T-helper 9 cell (primary cell): ENCODE measurements around the gene MED6.

Experiments
- DNase-seq: peaks from one replicate; pipeline ENCODE4 v3.0.0-alpha.2; 2020
- total RNA-seq, 2 donors: gene quantifications; one replicate each; lab custom pipeline; 2026; lab: John Stamatoyannopoulos, UW

Gene MED6, protein sequence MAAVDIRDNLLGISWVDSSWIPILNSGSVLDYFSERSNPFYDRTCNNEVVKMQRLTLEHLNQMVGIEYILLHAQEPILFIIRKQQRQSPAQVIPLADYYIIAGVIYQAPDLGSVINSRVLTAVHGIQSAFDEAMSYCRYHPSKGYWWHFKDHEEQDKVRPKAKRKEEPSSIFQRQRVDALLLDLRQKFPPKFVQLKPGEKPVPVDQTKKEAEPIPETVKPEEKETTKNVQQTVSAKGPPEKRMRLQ
- total RNA-seq = 34.0 to 34.3 reads per million in 2 donors

DNA sequence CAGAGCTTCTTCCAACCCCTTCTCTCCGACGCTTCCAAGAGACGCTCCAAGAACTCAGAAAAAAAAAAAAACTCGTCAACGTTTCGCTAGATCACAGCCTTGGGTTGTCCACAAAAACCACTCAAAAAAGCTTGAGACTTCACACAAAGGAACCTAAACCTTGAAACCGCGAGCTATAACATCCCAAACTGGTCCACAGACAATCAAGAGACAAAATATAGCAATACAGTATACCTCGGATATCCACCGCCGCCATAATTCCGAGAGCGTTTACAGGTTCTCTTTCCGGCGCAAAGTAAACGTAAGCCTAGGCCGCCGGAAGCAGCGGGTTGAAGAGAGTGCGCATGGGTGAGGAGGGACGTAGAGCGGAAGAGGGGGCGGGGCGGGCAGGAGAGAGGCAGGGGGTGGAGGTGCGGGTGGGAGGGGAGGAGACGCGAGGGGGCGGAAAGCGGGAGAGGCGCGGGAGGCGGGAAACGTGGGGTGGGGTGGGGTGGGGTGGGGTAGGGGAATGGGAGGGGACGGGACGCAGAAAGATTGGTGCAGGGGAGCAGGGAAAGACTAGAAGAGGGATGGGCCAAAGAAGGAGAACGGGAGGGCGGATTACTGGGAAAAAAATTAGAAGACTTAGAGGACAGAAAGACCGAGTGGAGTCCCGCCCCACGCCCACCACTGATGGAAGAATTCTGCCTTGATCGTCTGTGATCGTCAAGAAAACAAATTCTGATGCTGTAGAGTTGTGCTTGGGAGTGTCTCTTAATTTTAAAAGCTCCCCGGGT is at the start of gene MED6:
Gene MED6 (minus strand): TSS at position 274 of the 776 bp plus-strand sequence. CDS start 18 bp downstream, at position 256.
- peak; percentile 92 for DNase-seq

DNA sequence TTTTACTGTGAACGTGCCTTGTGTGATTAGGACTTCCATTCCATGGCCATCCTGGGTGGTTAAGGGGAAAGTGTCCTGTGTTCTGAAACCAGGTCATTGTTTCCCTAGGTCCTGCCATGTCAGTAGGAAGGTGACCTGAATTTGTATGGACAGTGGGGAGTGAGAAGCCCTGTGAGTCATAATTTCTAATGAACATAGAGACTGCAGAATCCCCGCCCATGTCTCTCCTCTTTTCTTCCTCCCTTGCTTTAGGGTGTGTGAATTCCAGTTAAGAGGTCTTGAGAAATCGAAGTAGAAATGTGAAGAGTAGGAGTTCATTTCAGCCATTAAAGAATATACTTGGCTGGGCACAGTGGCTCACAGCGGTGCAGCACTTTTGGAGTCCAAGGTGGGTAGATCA is 49.3 kb upstream of the MED6 start:
- DNase-seq = no peak

DNA sequence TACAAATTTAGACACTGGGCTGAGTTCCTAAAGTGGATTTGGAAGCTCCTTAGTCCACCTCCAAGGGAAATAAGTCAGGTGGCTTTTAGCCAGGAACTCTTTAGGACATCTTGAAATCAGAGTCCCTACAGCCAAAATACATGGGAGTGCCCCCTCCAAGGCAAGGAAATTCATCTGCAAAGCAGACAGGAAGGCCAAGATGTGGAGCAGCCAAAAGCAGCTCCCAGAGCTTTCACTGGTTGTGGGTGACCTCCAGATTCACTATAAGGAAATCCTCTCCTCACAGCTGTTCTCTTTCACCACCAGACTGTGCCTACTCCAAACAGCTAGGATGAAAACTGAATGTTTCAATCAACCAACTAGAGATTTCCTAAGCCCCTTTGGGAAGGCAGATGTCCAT is 47.9 kb upstream of the MED6 start:
- DNase-seq = no peak

DNA sequence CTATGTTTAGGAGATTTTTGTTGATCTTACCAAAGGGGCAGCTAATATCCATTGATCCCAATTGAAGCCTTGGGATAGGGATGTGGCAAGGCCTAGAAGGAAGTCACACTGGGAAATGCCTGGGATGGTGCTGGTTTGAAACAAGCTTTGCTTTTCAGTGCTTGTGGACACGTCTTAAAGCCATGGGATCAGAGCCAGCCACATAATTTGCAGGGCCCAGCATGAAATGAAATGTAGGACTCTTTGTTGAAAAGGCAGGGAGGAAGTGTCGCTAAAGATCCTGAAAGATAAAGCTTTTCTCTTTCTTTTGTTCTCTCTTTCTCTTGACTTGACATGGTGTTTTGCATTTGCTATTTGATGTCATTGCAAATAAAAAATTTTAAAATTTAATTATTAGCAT is 46.2 kb upstream of the MED6 start:
- DNase-seq = no peak

DNA sequence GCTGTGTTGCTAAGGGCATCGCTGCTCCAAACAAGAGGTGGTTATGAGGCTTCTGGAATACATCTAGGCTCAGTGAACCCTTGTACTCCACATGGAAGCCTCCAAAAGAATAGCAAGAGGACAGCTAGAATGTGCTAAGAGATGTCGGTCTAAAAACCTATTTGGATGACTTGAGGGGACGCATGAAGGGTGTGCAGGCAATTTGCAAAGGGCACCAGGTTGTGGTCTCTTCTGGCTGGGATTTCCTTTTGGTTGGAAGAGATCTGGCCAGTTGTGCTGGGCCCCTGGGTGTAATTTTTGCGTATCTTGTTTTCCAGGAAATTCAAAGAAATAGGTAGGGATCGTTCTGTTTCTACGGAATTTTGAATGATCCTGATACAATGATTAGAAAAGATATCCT is 45.4 kb upstream of the MED6 start:
- DNase-seq = no peak

DNA sequence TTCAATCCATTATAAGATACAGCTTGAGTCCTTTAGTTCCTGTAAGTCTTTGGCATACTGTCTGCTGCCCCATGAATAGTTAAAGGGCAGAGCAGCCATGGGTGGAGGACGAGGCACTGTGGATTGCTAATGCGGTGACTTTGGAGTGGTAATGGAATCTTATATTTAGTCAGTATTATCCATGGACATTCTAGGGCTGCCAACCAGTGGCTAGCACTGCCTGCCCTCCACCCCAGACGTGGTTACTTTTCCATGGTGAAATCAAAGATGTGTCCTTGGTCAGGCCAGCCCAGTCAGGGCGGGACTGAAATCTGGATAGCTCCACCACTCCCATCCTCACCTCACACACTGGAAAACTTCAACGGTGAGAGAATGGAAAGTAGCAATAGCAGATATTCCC is 43.5 kb upstream of the MED6 start:
- DNase-seq = no peak

DNA sequence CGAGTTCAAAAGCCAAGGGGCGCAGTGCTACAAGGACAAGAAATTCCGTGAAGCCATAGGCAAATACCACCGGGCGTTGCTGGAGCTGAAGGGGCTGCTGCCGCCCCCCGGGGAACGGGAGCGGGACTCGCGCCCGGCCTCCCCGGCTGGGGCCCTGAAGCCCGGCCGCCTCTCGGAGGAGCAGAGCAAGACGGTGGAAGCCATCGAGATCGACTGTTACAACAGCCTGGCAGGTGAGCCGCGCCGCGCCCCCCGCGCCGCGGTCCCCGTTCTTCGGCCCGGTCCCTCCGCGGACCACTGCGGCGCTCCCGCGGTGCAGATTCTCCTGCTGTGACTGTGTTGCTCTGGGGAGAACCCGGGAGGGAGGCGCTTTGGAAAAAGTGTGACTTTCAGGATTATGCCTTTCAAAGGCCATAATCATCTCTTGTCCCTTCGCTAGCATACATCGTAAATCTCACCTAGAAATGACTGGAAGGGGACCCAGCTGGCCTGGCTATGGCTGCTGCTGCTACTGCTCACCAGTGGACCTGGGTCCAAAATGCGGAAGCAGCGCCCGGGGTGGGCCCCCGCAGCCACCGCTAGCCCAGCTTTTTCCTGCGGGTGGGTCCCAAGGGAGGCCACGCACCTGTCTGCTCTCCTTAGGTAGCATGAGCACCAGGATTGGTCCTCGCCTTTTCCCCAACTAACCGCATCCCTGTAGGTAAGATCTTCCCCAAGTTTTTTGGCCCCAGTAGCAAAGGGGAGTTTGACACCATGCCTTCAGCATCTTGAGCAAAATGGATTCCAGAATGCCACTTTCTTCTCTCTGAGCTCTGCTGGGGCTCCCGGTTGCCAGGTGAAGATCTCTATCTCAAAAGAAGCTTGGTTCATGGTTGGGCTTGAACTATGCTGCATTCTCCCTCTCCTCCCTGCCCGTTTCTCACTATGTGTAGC is 42.1 kb upstream of the MED6 start:
- DNase-seq = peak; percentile 12

DNA sequence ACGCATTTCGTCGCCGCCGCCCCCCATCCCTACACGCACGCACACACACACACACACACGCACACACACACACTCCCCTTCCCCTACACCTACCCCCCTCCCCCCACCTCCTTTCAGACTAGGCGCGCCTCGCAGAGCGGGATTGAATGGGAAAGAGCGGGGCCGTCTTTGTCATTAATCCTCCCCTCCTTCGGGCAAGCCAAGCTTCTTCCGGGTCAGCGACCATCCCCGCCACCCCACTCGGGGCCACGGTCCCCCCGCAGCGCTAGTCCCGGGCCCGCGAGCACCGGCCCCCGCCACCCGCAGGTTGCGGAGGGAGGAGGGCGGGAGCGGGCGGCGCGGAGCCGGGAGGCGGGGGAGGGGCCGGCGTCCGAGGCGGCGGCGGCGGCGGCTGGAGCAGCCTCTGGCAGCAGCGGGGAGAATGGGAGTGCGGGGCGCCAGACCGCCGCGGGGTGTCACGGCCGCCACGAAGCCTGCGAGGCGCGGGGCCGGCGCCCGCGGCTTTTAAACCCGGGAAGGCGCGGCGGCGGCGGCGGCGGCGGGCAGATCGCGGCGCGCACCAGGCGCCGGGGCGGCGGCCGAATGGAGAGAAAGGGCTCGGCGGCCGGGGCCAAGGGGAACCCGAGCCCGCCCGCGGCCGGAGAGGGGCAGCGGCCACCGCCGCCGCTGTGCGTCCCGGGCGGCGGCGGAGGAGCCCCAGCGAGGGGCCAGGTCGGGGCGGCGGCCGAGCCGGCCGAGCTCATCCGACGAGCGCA is 41.3 kb upstream of the MED6 start, which contains the start of gene TTC9:
Gene TTC9 (plus strand): TSS at position 369 of the 755 bp plus-strand sequence. CDS start 214 bp downstream, at position 583.
- DNase-seq = peak; percentile 43

DNA sequence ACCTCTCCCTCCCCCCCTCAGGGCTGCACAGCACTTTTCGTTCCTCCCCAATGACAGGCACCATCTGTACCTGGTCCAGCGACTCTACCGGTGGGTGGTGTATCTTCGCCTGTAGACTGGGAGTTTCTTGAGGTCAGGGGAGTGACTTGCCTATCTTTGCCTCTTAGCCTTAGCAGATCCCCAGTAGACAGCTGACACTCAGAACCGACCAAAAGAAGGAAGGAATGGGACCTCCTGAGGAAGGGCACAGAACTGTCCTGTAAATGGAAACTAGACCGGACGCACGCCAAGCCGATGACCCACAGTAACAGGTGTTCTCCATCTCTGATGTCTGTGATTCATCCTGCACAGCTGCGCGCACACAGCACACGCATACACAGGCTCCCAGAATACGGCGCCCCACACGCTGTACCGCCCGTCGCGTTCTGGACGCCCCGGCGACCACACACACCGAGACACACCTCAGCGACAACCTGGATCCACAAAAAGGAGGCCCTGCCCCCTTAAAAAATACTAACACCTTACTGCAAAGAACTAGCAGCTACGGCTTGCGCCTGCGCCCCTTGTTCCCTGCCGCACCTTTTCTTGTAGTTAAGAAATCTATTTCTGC is 40.6 kb upstream of the MED6 start:
- DNase-seq = peak; percentile 38

DNA sequence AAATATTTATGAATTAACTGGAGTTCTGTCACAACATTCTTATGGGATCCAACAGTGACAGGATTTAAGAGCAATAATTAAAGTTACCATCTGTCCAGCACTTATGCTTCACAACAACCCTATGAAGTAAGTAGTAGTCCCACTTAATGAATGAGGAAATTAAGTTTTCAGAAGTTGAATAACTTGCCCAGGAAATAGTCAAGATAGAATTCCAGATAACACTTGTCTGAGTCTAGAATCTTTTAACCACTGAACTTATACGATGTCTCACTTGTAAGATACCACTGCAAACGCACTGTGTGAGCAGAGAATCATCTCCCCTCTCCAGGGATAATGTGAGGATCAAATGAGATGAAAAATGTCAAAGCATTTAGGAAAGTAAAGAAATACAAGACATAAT is 38.0 kb upstream of the MED6 start:
- DNase-seq = no peak

DNA sequence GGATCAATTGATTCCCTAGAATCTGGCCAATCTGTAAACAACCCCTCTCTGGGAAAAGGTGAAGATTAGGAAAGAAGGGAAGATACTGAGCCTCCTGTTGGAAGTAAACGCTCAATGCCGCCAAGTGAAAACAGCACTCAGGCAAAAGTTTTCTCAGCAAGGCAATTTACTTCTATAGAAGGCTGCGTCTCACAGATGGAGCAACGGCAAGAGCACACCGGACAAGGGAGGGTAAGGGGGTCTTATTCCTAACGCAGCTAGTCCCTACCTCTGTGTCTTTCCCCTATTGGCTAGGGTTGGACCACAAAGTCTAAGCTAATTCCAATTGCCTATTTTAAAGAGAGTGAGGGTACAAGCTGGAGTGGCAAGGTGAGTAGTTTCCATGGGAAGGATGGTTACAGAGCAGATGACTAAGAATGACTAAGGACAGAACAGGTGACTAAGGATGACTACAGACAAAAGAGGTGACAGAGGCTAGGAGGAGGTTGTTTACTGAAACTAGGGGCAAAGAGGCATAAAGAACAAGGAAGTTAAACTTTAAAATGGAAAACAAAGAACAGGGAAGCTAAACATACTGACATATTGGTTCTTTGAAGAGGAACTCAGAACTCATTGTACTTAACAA is 35.6 kb upstream of the MED6 start:
- DNase-seq = no peak

DNA sequence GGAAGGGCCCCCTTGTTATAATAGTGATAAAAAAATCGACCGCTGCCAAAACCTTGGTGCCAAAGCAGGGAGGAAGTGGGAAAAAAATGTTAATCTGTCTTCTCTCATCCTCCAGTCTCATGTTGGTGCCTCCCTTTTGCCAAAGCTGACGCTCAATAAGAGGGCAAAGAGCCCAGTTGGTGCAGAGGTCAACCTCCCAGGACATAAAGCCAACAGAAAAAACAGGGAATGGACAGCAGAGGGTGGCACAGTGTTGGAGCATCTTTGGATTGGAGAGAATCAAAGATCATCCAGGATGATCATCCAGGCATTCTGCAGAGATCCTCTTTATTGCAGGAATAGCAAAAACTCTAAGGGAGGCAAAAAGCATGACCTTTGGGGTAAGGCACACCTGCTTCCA is 31.5 kb upstream of the MED6 start:
- DNase-seq = no peak

DNA sequence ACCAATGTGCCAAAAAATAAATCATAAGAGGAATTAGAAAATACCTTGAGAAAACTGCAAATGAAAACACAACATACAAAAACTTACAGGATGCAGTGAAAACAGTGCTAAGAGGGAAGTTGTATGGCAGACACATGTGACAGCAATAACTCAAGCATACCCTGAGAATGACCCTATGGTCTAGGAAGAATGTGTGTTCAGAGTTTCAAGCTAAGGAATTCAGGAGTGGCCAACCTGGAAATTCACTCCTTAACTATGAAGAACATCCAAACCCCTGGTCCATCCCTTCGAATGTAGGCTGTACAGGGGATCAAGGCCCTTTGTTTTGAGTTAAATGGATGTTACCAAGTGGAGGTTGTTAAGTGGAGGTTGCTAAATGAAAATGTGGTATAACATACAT is 24.5 kb upstream of the MED6 start:
- DNase-seq = no peak

DNA sequence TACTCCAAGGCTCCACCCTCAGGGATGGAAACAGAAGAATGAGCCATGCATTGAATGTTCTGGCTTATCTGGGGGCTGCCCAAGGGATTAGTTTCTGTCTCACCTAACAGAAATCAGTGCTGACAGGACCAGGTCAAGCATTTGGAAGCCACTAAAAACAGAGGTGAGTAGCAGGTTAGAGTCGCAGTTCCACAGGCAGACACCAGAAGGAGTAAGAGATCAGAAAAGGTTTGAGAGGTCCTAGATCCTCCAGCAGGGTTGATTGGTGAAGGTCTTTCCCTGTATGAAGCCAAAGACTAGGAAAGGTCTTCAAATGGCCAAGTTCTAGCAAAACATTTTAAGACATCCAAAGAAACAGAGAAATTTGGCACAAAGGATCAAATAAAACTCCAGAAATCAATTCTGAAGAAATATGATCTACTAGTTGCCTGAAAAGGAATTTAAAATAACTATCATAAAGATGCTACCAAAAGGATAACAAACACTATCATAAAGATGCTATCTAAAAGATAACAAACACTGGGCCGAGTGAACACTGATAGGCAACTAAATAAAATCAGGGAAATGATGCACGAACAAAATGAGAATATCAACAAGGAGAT is 21.8 kb upstream of the MED6 start:
- DNase-seq = peak; percentile 29

DNA sequence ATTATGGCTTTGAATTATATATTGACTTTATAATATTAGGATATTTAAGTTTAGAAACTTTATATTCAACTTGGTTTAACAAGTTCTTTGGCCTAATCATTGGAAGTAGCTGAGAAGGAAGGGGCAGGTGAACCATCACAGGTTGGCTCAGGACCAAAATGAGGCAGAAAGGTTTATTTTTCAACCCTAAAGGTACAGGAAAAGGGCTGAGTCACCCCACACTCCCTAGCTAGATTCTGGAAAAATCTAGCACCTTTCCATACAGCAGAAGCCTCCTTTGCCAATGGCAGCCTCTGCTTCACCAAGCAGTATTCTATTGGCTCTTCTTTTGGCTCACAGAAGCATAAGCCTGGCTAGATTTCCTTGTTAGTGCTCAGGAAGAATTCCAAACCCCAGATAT is 19.3 kb upstream of the MED6 start:
- DNase-seq = no peak

DNA sequence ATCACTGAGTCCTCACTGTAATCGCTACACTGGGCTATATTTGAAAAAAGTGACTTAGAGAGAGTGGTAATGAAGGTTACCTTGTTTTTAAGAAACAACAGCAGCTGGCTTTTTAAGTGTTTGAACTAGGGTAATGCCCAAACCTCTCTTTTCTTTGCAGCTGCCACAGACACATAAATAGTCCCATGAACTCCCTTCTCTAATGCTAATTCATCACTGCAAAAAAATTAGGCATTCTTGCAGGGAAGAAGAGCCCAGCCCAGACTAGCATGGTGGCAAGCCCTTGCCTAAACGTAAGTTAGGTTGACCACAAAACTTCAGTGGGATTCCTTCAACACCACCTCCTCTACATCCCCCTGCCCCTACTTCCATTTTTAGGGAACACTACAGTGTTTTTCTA is 17.9 kb upstream of the MED6 start:
- no peak for DNase-seq

DNA sequence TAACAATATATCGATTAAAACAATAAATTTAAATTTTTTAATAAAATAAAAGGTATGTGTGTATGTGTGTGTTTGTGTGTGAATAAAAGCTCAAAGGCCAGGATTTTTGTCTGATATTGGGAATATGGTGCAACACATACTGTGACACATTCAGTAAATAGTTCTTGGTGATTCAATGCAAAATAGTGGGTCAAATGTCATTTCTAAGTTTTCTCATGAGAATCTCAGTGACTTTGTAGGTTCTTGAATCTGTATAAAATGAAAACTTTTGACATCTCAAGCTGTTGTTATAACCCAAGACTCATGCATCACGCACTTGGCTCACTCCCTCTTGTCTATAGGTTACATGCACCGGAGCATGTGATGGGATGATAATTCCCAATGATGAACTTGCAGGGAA is 16.2 kb upstream of the MED6 start:
- DNase-seq = no peak

DNA sequence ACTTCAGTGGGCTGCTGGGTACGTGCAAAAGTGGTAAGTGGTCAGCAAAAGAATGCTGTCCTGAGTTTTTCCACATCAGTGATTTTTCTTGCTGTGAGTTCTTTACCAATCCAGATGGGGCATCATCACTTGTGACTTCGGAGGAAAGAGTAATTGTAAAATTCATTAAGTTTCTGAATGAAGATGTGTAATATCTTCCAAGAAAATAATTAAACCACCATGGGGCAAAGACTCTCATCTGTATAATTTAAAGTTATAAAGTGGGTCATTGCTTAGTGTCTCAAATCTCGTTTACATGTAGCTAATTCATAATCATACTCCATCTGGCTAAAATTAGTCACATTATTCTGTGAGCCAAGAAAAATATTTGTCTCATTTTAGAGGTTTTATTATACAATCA is 10.8 kb upstream of the MED6 start:
- DNase-seq = no peak

DNA sequence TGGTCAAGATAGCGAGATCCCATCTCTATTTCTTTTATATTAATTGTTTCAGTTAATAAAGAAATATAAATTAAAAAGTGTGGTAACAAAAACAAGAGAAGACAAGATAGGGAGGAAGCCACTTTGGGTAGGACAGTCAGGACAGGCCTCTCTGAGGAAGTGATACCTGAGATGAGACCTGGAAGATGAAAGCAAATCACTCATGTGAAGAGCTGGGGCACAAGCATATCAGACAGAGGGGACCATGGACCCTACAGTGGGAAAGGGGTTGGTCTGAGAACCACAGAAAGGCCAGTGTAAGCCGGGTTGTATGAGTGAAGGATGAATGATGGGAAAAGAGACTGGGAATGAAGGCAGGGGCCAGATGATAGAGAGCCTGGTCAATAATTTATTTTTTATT is 1.8 kb upstream of the MED6 start:
- no peak for DNase-seq

DNA sequence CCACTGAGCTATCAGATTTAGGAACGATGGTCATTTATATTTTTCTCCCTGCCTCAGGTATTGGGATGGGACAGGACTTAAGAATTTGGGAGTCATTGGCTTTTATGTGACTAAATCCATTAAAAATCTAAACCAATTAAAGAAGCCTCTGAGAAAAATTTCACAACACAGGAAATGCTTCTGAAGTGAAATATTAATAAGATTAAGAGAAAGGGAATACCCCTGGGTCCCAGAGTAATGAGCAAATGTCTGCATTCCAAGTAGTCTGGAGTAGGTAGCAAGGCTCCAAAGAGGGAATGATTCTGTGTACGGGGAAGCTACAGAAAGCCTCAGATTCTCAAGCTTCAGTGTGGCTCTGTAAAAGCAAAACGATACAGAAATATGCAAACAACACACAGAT is 707 bp upstream of the MED6 start:
- DNase-seq = no peak

DNA sequence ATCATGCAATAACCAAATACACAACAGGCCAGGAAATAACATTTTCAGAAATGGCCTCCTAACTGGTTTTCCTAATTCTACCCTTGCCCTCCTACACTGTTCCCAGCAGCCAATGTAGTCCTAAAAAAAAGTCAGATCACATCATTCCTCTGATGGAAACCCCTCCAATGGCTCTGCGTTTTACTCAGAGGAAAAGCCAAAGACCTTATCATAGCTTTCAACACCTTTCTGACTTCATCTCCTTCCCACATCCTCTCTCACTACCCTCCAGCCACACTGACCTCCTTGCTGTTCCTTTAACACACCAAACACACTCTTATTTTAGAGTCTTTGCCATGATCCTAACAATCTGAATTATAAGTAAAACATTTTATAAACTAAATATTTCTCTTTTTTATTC is 1.1 kb downstream of the MED6 start:
- no peak for DNase-seq
